ENCODE data around the gene KRT33A. TPM values are rescaled to one million over a fixed set of nuclear protein-coding genes. Genes with fewer than 3 reads are reported as not detected.

The KRT33A gene
- total RNA-seq, 1 donor from 2014 or later: not detected

DNA sequence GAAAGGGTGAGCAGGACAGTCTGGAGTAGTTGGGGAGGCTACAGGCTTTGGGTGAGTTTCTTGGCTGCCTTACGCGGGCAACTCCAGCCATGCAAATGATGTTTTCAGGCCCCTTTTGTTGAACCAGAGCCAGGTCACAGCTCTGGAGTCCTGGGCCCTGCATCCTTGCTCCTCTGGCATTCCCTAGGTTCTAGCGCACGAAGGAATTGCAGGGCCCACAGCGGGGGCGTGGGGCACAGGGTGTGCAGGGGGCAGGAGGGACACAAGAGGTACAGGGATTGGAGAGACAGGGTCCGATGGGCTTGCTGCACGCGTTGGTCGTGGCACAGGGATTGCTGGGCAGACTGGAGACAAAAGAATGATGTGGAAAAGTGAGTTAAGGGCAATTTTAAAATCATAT lies 43.2 kb upstream of the KRT33A start:
- DNase-seq (ENCODE audit: low spot score, unreplicated experiment): no peak
- TF ChIP-seq, protein P1, sequence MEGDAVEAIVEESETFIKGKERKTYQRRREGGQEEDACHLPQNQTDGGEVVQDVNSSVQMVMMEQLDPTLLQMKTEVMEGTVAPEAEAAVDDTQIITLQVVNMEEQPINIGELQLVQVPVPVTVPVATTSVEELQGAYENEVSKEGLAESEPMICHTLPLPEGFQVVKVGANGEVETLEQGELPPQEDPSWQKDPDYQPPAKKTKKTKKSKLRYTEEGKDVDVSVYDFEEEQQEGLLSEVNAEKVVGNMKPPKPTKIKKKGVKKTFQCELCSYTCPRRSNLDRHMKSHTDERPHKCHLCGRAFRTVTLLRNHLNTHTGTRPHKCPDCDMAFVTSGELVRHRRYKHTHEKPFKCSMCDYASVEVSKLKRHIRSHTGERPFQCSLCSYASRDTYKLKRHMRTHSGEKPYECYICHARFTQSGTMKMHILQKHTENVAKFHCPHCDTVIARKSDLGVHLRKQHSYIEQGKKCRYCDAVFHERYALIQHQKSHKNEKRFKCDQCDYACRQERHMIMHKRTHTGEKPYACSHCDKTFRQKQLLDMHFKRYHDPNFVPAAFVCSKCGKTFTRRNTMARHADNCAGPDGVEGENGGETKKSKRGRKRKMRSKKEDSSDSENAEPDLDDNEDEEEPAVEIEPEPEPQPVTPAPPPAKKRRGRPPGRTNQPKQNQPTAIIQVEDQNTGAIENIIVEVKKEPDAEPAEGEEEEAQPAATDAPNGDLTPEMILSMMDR (IDR thresholded peaks at IDR 0.05; ENCODE audit: unreplicated experiment): no peak
- Mint-ChIP-seq H3K27ac (no peak overlapping the region), H3K4me3 (ENCODE audit: low read depth) (no peak overlapping the region), H3K9me3 (ENCODE audit: low read depth) (no peaks in the 10 kb centered on the region), H3K36me3 (ENCODE audit: insufficient read depth) (no peaks in the 10 kb centered on the region), H3K27me3 (peaks cover 6% of the 10 kb centered on the region), H3K4me1 (ENCODE audit: low read depth) (peaks cover 1% of the 10 kb centered on the region)

DNA sequence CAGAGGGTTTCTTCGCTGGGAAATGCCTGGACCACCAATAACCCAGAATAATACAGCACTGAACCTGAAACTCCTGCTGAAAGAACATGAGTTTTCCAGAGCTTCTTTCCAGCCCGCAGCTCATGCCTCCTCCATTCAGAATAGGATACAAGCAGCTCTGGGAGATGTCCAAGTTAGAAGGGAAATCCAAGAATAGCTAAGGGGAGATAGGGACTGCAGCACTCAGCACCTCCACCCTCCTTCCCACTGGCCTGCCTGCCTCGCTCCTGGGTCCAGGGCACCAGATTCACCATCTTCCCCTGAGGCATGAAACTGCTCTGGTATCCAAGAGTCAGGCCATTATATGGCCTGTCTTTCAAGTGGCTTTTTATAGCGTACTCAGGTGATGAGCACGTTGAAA lies 42.7 kb upstream of the KRT33A start:
- H3K27me3 Mint-ChIP-seq: peaks cover 6% of the 10 kb centered on the region
- TF ChIP-seq, protein P1 (IDR thresholded peaks at IDR 0.05; ENCODE audit: unreplicated experiment): no peak
- no peak overlapping the region for H3K27ac Mint-ChIP-seq
- no peaks in the 10 kb centered on the region for H3K36me3 Mint-ChIP-seq (ENCODE audit: insufficient read depth)
- no peaks in the 10 kb centered on the region for H3K9me3 Mint-ChIP-seq (ENCODE audit: low read depth)
- H3K4me3 Mint-ChIP-seq (ENCODE audit: low read depth): no peak overlapping the region
- no peak for DNase-seq (ENCODE audit: low spot score, unreplicated experiment)
- peaks cover 1% of the 10 kb centered on the region for H3K4me1 Mint-ChIP-seq (ENCODE audit: low read depth)

DNA sequence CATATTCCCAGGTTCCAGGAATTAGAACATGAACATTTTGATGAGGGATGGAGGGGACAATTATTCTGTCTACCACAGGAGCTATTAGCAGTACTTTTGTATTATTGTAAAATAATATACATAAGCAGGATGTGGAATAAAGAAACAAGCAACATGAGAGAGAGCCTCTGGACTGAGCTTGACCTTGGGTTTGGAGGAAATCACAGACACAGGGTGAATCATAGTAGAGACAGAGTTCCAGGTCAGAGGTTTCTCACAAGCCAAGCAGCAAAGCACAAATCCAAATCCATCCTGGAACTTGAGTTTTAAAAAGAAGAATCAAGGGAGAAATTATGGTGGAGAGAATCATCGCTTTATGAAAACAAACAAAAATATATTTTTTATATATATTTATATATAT lies 41.6 kb upstream of the KRT33A start:
- Mint-ChIP-seq H3K4me3 (ENCODE audit: low read depth) (no peak overlapping the region), H3K27ac (no peak overlapping the region), H3K9me3 (ENCODE audit: low read depth) (no peaks in the 10 kb centered on the region), H3K36me3 (ENCODE audit: insufficient read depth) (no peaks in the 10 kb centered on the region), H3K4me1 (ENCODE audit: low read depth) (peaks cover 1% of the 10 kb centered on the region), H3K27me3 (peaks cover 3% of the 10 kb centered on the region)
- DNase-seq (ENCODE audit: low spot score, unreplicated experiment): no peak
- TF ChIP-seq, protein P1 (IDR thresholded peaks at IDR 0.05; ENCODE audit: unreplicated experiment): no peak

DNA sequence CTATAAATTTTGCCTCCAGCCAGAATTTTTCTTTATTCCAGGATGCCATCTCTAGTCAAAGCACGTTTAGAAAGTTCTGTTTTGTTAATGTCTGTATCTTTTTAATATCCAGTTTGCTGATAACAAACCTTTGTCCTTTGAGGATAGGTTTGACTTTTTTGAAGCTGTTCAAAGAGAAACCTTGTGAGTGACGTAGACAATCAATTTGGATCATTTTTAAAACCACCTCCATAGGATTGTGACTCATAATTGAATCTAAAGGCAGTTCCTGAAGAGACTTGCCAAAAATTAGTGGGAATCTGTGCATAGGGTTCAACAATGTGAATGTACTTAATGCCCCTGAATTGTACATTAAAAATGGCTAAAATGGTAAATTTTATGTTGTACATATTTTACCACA lies 40.9 kb upstream of the KRT33A start:
- peaks cover 1% of the 10 kb centered on the region for H3K4me1 Mint-ChIP-seq (ENCODE audit: low read depth)
- DNase-seq (ENCODE audit: low spot score, unreplicated experiment): no peak
- no peak overlapping the region for H3K27ac Mint-ChIP-seq
- H3K9me3 Mint-ChIP-seq (ENCODE audit: low read depth): peaks cover 3% of the 10 kb centered on the region
- TF ChIP-seq, protein P1 (IDR thresholded peaks at IDR 0.05; ENCODE audit: unreplicated experiment): no peak
- no peak overlapping the region for H3K4me3 Mint-ChIP-seq (ENCODE audit: low read depth)
- no peaks in the 10 kb centered on the region for H3K36me3 Mint-ChIP-seq (ENCODE audit: insufficient read depth)
- peaks cover 3% of the 10 kb centered on the region for H3K27me3 Mint-ChIP-seq

DNA sequence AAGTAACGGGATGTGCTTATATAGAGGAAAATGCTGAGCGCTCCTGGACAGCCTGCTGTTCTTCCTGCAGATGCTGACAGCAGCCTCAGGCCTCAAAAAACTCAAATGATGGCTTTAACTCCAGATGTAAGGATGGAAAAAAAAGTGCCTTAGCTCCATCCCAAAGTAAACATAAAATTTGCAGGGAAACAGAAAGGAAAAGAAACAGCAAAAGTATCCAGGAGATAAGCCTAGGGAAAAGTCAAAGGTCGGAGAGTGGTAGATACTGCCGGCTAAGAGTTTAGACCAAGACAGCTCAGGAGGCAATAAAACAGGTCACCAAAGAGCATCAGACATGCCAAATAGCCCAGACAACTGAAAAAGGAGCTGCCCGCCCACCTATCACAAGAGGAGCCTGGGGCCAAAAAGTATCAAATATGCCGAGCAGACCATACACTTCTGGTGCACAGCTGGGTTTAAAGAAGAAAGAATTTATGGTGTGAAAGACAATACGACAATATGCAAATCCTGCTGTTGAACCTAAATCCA lies 39.8 kb upstream of the KRT33A start:
- Mint-ChIP-seq H3K4me3 (ENCODE audit: low read depth) (no peak overlapping the region), H3K9me3 (ENCODE audit: low read depth) (peaks cover 7% of the 10 kb centered on the region), H3K4me1 (ENCODE audit: low read depth) (peaks cover 1% of the 10 kb centered on the region), H3K27ac (no peak overlapping the region), H3K27me3 (peaks cover 3% of the 10 kb centered on the region), H3K36me3 (ENCODE audit: insufficient read depth) (no peaks in the 10 kb centered on the region)
- TF ChIP-seq, protein P1 (IDR thresholded peaks at IDR 0.05; ENCODE audit: unreplicated experiment): no peak
- no peak for DNase-seq (ENCODE audit: low spot score, unreplicated experiment)
